Neural crest cell (in vitro differentiated cells): ENCODE results near the gene ZKSCAN5. TPM values are rescaled to one million over a fixed set of nuclear protein-coding genes. Genes with fewer than 3 reads are reported as not detected.

Experiments used
- DNase-seq: peaks from one replicate; pipeline ENCODE4 v3.0.0; 2021; ENCODE audit warnings: low read depth, mixed read lengths, low spot score
- H3K27ac Mint-ChIP-seq: one replicate; pipeline ENCODE4 v1.8.0; 2021; ENCODE audit warnings: mild to moderate bottlenecking, mixed read lengths; ENCODE audit not compliant: unreplicated experiment
- H3K27me3 Mint-ChIP-seq: 2 replicates; pipeline ENCODE4 v1.8.0; 2021; ENCODE audit warnings: low read depth, mild to moderate bottlenecking, mixed read lengths
- H3K36me3 Mint-ChIP-seq: 2 replicates; pipeline ENCODE4 v1.8.0; 2021; ENCODE audit warnings: low read depth, mild to moderate bottlenecking, mixed read lengths
- H3K4me1 Mint-ChIP-seq: 2 replicates; pipeline ENCODE4 v1.8.0; 2021; ENCODE audit warnings: mixed read lengths
- H3K4me3 Mint-ChIP-seq: one replicate; pipeline ENCODE4 v1.8.0; 2021; ENCODE audit warnings: mild to moderate bottlenecking, mixed read lengths
- H3K9me3 Mint-ChIP-seq: 2 replicates; pipeline ENCODE4 v1.8.0; 2021; ENCODE audit warnings: mixed read lengths
- total RNA-seq: library from RNA; stranded (reverse); gene quantifications from 2 replicates; pipeline ENCODE4 v1.2.1, GENCODE V29; 2021
- TF ChIP-seq, protein P1 (sequence below): fragments of 200-600 bp; sonication (generic); conservative IDR thresholded peaks from 2 replicates; pipeline ENCODE4 v1.5.0; 2021; ENCODE audit warnings: antibody characterized with exemption, mild to moderate bottlenecking

The ZKSCAN5 gene
- total RNA-seq, 1 donor from 2014 or later = 21.5 TPM

DNA sequence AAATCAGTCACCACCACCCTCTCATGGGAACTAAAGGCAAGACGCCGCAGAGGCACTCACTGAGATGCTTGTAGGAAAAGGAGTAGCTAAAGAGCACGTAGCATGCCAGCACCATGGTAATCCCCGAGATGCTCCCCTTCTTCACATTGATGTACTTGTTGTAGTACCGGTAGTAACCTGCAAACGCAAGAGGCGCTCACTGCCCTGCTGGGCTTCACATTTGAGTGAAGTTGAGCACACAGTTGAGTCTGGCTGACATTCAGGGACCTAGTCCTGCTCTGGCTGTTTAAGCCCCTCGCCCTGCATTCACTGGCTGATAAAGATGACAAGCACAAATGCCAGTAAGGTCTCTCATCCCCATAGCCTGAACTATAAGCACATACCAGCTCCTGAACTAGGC lies 45.4 kb upstream of the ZKSCAN5 start:
- peak overlapping the region; percentile 73 for H3K4me3 Mint-ChIP-seq
- DNase-seq = no peak
- no peaks in the 10 kb centered on the region for H3K27me3 Mint-ChIP-seq
- H3K9me3 Mint-ChIP-seq = no peaks in the 10 kb centered on the region
- H3K4me1 Mint-ChIP-seq = peaks cover 13% of the 10 kb centered on the region
- H3K36me3 Mint-ChIP-seq = peaks cover 38% of the 10 kb centered on the region
- no peak overlapping the region for H3K27ac Mint-ChIP-seq
- TF ChIP-seq, protein P1, sequence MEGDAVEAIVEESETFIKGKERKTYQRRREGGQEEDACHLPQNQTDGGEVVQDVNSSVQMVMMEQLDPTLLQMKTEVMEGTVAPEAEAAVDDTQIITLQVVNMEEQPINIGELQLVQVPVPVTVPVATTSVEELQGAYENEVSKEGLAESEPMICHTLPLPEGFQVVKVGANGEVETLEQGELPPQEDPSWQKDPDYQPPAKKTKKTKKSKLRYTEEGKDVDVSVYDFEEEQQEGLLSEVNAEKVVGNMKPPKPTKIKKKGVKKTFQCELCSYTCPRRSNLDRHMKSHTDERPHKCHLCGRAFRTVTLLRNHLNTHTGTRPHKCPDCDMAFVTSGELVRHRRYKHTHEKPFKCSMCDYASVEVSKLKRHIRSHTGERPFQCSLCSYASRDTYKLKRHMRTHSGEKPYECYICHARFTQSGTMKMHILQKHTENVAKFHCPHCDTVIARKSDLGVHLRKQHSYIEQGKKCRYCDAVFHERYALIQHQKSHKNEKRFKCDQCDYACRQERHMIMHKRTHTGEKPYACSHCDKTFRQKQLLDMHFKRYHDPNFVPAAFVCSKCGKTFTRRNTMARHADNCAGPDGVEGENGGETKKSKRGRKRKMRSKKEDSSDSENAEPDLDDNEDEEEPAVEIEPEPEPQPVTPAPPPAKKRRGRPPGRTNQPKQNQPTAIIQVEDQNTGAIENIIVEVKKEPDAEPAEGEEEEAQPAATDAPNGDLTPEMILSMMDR = peak; percentile 55

DNA sequence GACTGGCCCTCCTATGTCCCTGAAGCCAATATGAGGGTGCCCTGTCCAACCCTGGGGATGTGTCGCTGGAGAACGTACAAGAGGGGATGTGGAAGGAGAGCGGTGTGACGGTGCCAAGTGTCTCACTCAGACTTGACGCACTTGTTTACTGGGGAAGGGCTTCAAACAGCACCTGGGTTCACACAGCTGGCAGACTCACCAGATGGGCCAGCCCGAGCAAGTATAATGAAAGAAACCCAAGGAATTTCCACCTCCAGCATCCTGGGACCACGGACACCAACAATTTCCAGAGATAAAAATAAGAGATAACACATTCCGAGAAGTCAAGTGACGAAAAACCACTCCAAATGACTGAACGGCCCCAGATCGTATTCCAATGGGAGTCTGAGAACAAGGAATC lies 43.8 kb upstream of the ZKSCAN5 start:
- TF ChIP-seq, protein P1 = no peak
- Mint-ChIP-seq H3K9me3 (no peaks in the 10 kb centered on the region), H3K27me3 (no peaks in the 10 kb centered on the region), H3K27ac (no peak overlapping the region), H3K4me1 (peaks cover 22% of the 10 kb centered on the region), H3K36me3 (peaks cover 40% of the 10 kb centered on the region), H3K4me3 (peak overlapping the region; percentile 73)
- no peak for DNase-seq

DNA sequence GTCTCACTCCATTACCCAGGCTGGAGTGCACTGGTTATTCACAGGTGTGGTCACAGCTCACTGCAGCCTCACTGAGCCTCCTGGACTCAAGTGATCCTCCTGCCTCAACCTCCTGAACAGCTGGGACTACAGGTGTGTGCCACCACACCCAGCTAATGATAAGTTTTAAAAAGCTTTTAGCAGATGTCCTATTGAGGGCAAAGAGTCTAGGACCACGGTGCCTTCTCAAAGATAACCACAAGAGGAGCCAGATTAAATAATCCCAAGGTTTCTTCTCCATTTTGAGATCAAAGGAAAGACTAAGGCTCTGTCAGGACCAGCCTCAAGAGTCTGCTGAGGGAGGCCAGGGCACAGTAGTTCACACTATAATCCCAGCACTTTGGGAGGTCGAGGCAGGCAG lies 43.2 kb upstream of the ZKSCAN5 start:
- no peak for DNase-seq
- Mint-ChIP-seq H3K27me3 (peaks cover 3% of the 10 kb centered on the region), H3K27ac (no peak overlapping the region), H3K4me1 (peaks cover 26% of the 10 kb centered on the region), H3K36me3 (peaks cover 40% of the 10 kb centered on the region), H3K9me3 (no peaks in the 10 kb centered on the region), H3K4me3 (peak overlapping the region; percentile 79)
- TF ChIP-seq, protein P1 = peak; percentile 21

DNA sequence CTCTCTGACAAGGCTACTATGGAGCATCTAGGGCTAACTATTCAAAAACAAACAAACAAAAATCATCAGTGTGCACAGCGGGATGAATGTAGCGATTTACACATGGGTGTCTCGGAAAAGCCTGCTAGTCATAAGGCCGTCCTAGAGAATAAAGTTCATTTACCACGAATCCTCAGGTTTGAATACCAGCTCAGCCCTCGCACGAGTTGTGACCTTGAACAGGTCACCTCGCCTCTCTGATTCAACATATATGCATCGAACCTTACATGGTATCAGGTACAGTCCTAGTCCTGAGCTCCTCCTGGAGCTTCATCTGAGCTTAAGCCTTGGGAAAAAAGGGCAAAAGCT lies 39.1 kb upstream of the ZKSCAN5 start:
- Mint-ChIP-seq H3K4me1 (peaks cover 24% of the 10 kb centered on the region), H3K36me3 (peaks cover 18% of the 10 kb centered on the region), H3K9me3 (no peaks in the 10 kb centered on the region), H3K27ac (peak overlapping the region; percentile 96), H3K27me3 (peaks cover 14% of the 10 kb centered on the region), H3K4me3 (peak overlapping the region; percentile 91)
- TF ChIP-seq, protein P1 = no peak
- DNase-seq = no peak

DNA sequence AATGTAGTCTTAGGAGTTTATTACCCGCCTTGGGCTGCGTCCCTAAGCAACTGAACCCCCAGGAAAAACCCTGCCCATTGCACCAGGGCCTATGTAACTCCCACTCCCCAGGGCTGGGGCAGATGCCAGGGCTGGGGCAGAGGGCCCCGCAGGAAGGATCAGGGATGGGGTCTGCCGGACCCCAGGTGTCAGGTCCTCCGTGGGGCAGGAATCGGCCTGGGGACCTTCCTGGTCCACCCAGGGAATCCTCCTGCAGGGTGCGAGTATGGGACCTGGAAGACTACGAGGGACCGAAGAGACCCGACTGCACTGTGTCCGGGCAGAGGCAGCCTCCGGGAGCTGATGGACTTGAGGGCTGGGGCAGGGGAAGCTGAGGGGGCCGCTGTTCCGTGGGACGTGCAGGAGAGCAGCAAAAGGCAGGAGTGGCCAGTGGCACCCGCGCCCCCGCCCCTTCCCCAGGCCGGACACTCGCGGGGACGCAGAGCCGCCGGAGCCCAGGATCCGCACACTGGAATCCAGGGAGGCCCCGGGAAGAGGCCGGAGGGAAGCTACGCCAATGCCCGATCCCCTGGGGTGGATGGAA lies 36.0 kb upstream of the ZKSCAN5 start:
- no peak overlapping the region for H3K27ac Mint-ChIP-seq
- peak overlapping the region; percentile 61 for H3K4me3 Mint-ChIP-seq
- H3K27me3 Mint-ChIP-seq = peaks cover 21% of the 10 kb centered on the region
- peaks cover 33% of the 10 kb centered on the region for H3K4me1 Mint-ChIP-seq
- DNase-seq = no peak
- TF ChIP-seq, protein P1 = no peak
- peaks cover 8% of the 10 kb centered on the region for H3K36me3 Mint-ChIP-seq
- no peaks in the 10 kb centered on the region for H3K9me3 Mint-ChIP-seq
